ENCODE data around the gene TMEM260. TPM values are rescaled to one million over a fixed set of nuclear protein-coding genes. Genes with fewer than 3 reads are reported as not detected.
A peak's percentile ranks its signal among the peaks of the same experiment; 100 is the strongest.

TMEM260 gene
- polyA plus RNA-seq, 3 donors: 7.5 to 8.8 (median 8.3) TPM

GRCh38 chr14:56534656-56535055, 44.9 kb upstream of the TMEM260 start:
- peaks cover 0 to 9% of the 10 kb centered on the region in 2 donors for H3K4me1 ChIP-seq (ENCODE audit: control insufficient read depth in 1 of 2, insufficient read depth in 2 of 2, low read length in 2 of 2)
- H3K27me3 Mint-ChIP-seq (ENCODE audit: low read depth in 3 of 3): peaks cover 0 to 8% (median 7%) of the 10 kb centered on the region in 3 donors
- no peaks in the 10 kb centered on the region for H3K36me3 ChIP-seq (replicated peaks in 1 of 2; ENCODE audit: control insufficient read depth in 1 of 2, insufficient read depth in 2 of 2, low read length in 2 of 2)
- no peaks in the 10 kb centered on the region for H4K20me1 ChIP-seq (ENCODE audit: insufficient read depth, low read length)
- WGBS (ENCODE audit: insufficient coverage): 100% methylated on average over 5 of the region's 10 CpGs
- H3K27ac ChIP-seq (ENCODE audit: low read depth in 1 of 2, low read length in 2 of 2): no peak overlapping the region
- H3K36me3 Mint-ChIP-seq: no peaks in the 10 kb centered on the region
- no peak for TF ChIP-seq CTCF (IDR thresholded peaks at IDR 0.05)
- H3K27me3 ChIP-seq (ENCODE audit: control insufficient read depth in 2 of 2, insufficient read depth in 2 of 2, low read length in 2 of 2): no peaks in the 10 kb centered on the region
- H3K4me3 ChIP-seq (replicated peaks in 1 of 3; ENCODE audit: low read depth in 2 of 3, low read length in 3 of 3): no peak overlapping the region
- no peak overlapping the region for H2AFZ ChIP-seq (ENCODE audit: insufficient read depth, low read depth, low read length, poor library complexity, severe bottlenecking)
- DNase-seq: no peak
- H3K9ac ChIP-seq (ENCODE audit: insufficient read depth, low read length, poor library complexity, severe bottlenecking): no peak overlapping the region
- intact Hi-C loops (cut with micrococcal nuclease): no loop called here
- H3K4me2 ChIP-seq (replicated peaks; ENCODE audit: extremely low read depth, low read length, poor library complexity, severe bottlenecking): no peak overlapping the region
- no peaks in the 10 kb centered on the region for H3K79me2 ChIP-seq (ENCODE audit: insufficient read depth, low read length)
- no peak overlapping the region for H3K27ac Mint-ChIP-seq
- H3K9me3 Mint-ChIP-seq: no peaks in the 10 kb centered on the region
- H3K4me1 Mint-ChIP-seq: peaks cover 8% of the 10 kb centered on the region
- H3K9me3 ChIP-seq (replicated peaks in 1 of 2; ENCODE audit: control insufficient read depth in 1 of 2, insufficient read depth in 1 of 2, low read length in 2 of 2): no peaks in the 10 kb centered on the region
- H3K4me3 Mint-ChIP-seq: no peak overlapping the region

- Mint-ChIP-seq H3K9me3 (peaks cover 0 to 3% (median 0%) of the 10 kb centered on the region in 7 donors), H3K4me3 (no peak overlapping the region), H3K36me3 (no peaks in the 10 kb centered on the region), H3K27ac (peak overlapping the region in 1 of 7 donors; percentile 42), H3K27me3 (ENCODE audit: low read depth in 3 of 3) (no peaks in the 10 kb centered on the region), H3K4me1 (peaks cover 8% of the 10 kb centered on the region)
- intact Hi-C loops (cut with micrococcal nuclease): no loop called here
- Histone ChIP-seq H3K27me3 (ENCODE audit: control insufficient read depth in 2 of 2, insufficient read depth in 2 of 2, low read length in 2 of 2) (no peaks in the 10 kb centered on the region), H3K9me3 (replicated peaks in 1 of 2; ENCODE audit: control insufficient read depth in 1 of 2, insufficient read depth in 1 of 2, low read length in 2 of 2) (no peaks in the 10 kb centered on the region), H3K79me2 (ENCODE audit: insufficient read depth, low read length) (no peaks in the 10 kb centered on the region), H2AFZ (ENCODE audit: insufficient read depth, low read depth, low read length, poor library complexity, severe bottlenecking) (no peak overlapping the region), H3K27ac (ENCODE audit: low read depth in 1 of 2, low read length in 2 of 2) (no peak overlapping the region), H4K20me1 (ENCODE audit: insufficient read depth, low read length) (no peaks in the 10 kb centered on the region), H3K4me2 (replicated peaks; ENCODE audit: extremely low read depth, low read length, poor library complexity, severe bottlenecking) (no peak overlapping the region), H3K36me3 (replicated peaks in 1 of 2; ENCODE audit: control insufficient read depth in 1 of 2, insufficient read depth in 2 of 2, low read length in 2 of 2) (no peaks in the 10 kb centered on the region), H3K4me3 (replicated peaks in 1 of 3; ENCODE audit: low read depth in 2 of 3, low read length in 3 of 3) (no peak overlapping the region), H3K9ac (ENCODE audit: insufficient read depth, low read length, poor library complexity, severe bottlenecking) (no peak overlapping the region), H3K4me1 (ENCODE audit: control insufficient read depth in 1 of 2, insufficient read depth in 2 of 2, low read length in 2 of 2) (peaks cover 0 to 9% of the 10 kb centered on the region in 2 donors)
- WGBS (ENCODE audit: insufficient coverage): no CpG with 5 or more reads among the region's 2 CpGs
- TF ChIP-seq CTCF (IDR thresholded peaks at IDR 0.05): no peak
- DNase-seq: no peak
Measured at GRCh38 chr14:56539862-56540261, 39.7 kb upstream of the TMEM260 start.

Data from CD14-positive monocyte (primary cell).